ENCODE data around the gene SCML1.

DNA sequence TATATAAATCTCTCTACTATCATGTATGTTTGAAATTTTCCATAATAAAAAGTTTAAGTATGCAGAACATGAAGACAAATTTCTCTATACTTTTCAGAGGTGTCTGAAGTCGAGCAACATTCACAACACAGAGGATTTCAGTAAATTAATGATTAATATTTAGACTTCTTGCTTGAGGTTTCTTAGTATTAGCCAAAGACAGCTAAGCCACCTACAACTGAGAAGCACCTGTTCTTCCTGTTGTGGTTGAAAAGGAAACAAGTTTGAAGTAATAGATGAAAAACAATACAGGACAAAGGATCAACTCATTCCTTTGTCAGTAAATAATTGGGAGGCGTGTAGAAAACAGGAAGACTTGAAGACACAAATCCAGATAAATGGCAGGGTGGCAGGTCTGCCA, 21.1 kb downstream of the SCML1 start:
- TF ChIP-seq, protein P1, sequence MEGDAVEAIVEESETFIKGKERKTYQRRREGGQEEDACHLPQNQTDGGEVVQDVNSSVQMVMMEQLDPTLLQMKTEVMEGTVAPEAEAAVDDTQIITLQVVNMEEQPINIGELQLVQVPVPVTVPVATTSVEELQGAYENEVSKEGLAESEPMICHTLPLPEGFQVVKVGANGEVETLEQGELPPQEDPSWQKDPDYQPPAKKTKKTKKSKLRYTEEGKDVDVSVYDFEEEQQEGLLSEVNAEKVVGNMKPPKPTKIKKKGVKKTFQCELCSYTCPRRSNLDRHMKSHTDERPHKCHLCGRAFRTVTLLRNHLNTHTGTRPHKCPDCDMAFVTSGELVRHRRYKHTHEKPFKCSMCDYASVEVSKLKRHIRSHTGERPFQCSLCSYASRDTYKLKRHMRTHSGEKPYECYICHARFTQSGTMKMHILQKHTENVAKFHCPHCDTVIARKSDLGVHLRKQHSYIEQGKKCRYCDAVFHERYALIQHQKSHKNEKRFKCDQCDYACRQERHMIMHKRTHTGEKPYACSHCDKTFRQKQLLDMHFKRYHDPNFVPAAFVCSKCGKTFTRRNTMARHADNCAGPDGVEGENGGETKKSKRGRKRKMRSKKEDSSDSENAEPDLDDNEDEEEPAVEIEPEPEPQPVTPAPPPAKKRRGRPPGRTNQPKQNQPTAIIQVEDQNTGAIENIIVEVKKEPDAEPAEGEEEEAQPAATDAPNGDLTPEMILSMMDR (IDR thresholded peaks at IDR 0.05; ENCODE audit: low read depth, low read length, poor library complexity, severe bottlenecking), result no peak
- TF ChIP-seq EZH2phosphoT487 (IDR thresholded peaks at IDR 0.05; ENCODE audit: borderline replicate concordance, low read length), result no peak
